Common myeloid progenitor, CD34-positive (primary cell): ENCODE results near the gene RHBDD3. TPM values are rescaled to one million over a fixed set of nuclear protein-coding genes. Genes with fewer than 3 reads are reported as not detected.

Experiments used
- CTCF ChIA-PET: fragments of 350-600 bp; sonication (Branson Sonifier 250); formaldehyde crosslinking; loops from one replicate; lab custom pipeline; 2021; ENCODE audit warnings: antibody characterized with exemption; lab: Charles Lee
- POLR2A ChIA-PET: fragments of 350-600 bp; sonication (Branson Sonifier 250); formaldehyde crosslinking; loops from one replicate; lab custom pipeline; 2021; ENCODE audit warnings: antibody characterized with exemption; lab: Charles Lee
- DNase-seq, 3 donors: peaks; one replicate each; pipeline versions ENCODE4 v3.0.0 to v3.0.0-alpha.2; 2013
- H3K27ac ChIP-seq, 2 experiments: 1 replicate in 1 of 2; 2 replicates in 1 of 2; pipeline ENCODE4 v1.7.0; 2013; ENCODE audit warnings: inconsistent platforms in 2 of 2, low read length in 2 of 2, mild to moderate bottlenecking in 2 of 2, low read depth in 1 of 2, moderate library complexity in 1 of 2; ENCODE audit not compliant: severe bottlenecking in 2 of 2, insufficient read depth in 1 of 2, poor library complexity in 1 of 2
- H3K27me3 ChIP-seq, 5 experiments: replicated peaks in 2 of 5; 1 replicate in 3 of 5; 2 replicates in 2 of 5; pipeline versions ENCODE4 v1.6.1 to v1.7.0; 2013; ENCODE audit warnings: low read length in 4 of 5, mild to moderate bottlenecking in 2 of 5, moderate library complexity in 2 of 5, inconsistent platforms in 1 of 5; ENCODE audit not compliant: insufficient read depth in 5 of 5, control insufficient read depth in 4 of 5
- H3K36me3 ChIP-seq, 4 experiments: 1 replicate in 2 of 4; 2 replicates in 2 of 4; pipeline versions ENCODE4 v1.6.1 to v1.7.0; 2013; ENCODE audit warnings: low read length in 3 of 4, control low read depth in 1 of 4, mild to moderate bottlenecking in 1 of 4; ENCODE audit not compliant: control insufficient read depth in 4 of 4, insufficient read depth in 4 of 4
- H3K4me1 ChIP-seq, 4 experiments: 1 replicate in 3 of 4; 2 replicates in 1 of 4; pipeline versions ENCODE4 v1.6.1 to v1.7.1; 2013; ENCODE audit warnings: low read length in 3 of 4, mild to moderate bottlenecking in 3 of 4, control low read depth in 1 of 4, inconsistent platforms in 1 of 4, moderate library complexity in 1 of 4; ENCODE audit not compliant: control insufficient read depth in 4 of 4, insufficient read depth in 4 of 4; ENCODE audit errors: control extremely low read depth in 1 of 4
- H3K4me3 ChIP-seq, 7 experiments: 1 replicate in 4 of 7; 2 replicates in 3 of 7; pipeline versions ENCODE4 v1.5.1 to v1.7.0; 2013; ENCODE audit warnings: mild to moderate bottlenecking in 7 of 7, low read length in 6 of 7, moderate library complexity in 6 of 7, inconsistent platforms in 2 of 7, low read depth in 2 of 7, control low read depth in 1 of 7; ENCODE audit not compliant: insufficient read depth in 4 of 7, control insufficient read depth in 1 of 7; ENCODE audit errors: extremely low read depth in 1 of 7
- H3K9me3 ChIP-seq, 5 experiments: 1 replicate in 4 of 5; 2 replicates in 1 of 5; pipeline versions ENCODE4 v1.6.1 to v1.7.1; 2013; ENCODE audit warnings: low read length in 4 of 5, mild to moderate bottlenecking in 2 of 5, inconsistent platforms in 1 of 5, low read depth in 1 of 5, moderate library complexity in 1 of 5; ENCODE audit not compliant: control insufficient read depth in 4 of 5, insufficient read depth in 2 of 5; ENCODE audit errors: control extremely low read depth in 1 of 5
- WGBS: methylation state at CpG from one replicate; pipeline ENCODE4 v1.1.5; 2013; ENCODE audit not compliant: insufficient coverage; 5-methylcytosine and 5-hydroxymethylcytosine counted together
- polyA plus RNA-seq: library from polyadenylated mRNA; unstranded; fragments of 120-200 nt; gene quantifications from one replicate; pipeline ENCODE4 v1.2.1, GENCODE V29; 2013

Gene RHBDD3
- 21.1 TPM for polyA plus RNA-seq

- H3K27me3 ChIP-seq = no peaks in the 10 kb centered on the region
- no peaks in the 10 kb centered on the region for H3K9me3 ChIP-seq
- H3K36me3 ChIP-seq = peaks cover 8 to 65% (median 24%) of the 10 kb centered on the region in 4 experiments
- peak within 1 kb of the TSS; percentile 100 for H3K27ac ChIP-seq
- peak within 1 kb of the TSS; percentile 72 to 95 (median 89) for H3K4me3 ChIP-seq
- H3K4me1 ChIP-seq = peaks cover 31 to 58% (median 40%) of the 10 kb centered on the region in 4 experiments
- 0% methylated on average over 63 of the region's 67 CpGs for WGBS
- peak; percentile 97 to 99 (median 99) for DNase-seq
- CTCF ChIA-PET = interaction anchor here (0.8 to 1.3 kb wide), 3 partner anchors 9 to 19 kb away, joined by 3 to 4 read pairs (median 3); no protein-coding TSS in a partner anchor
- POLR2A ChIA-PET = interaction anchor here (0.6 to 1.2 kb wide), 5 partner anchors 33 to 65 kb away, joined by 3 to 7 read pairs (median 3); no protein-coding TSS in a partner anchor
These were observed at the start of gene RHBDD3, which contains the start of gene EWSR1 for GRCh38 chr22:29267858-29268510. Gene RHBDD3 (minus strand): TSS chr22:29267981. CDS start chr22:29265626, 2,355 bp downstream. Gene EWSR1 (plus strand): TSS chr22:29268268. CDS start chr22:29268337, 69 bp downstream.

GRCh38 chr22:29316141-29316828, 48.5 kb upstream of the RHBDD3 start:
- no peaks in the 10 kb centered on the region for H3K9me3 ChIP-seq
- peaks cover 0 to 56% (median 24%) of the 10 kb centered on the region in 5 experiments for H3K27me3 ChIP-seq
- ChIA-PET POLR2A (no interaction called here), CTCF (interaction anchor here (1.3 to 1.4 kb wide), 2 partner anchors 10 to 19 kb away, joined by 3 to 4 read pairs; no protein-coding TSS in a partner anchor)
- H3K36me3 ChIP-seq = no peaks in the 10 kb centered on the region
- H3K4me1 ChIP-seq = peaks cover 0 to 40% (median 29%) of the 10 kb centered on the region in 4 experiments
- no peak overlapping the region for H3K27ac ChIP-seq
- WGBS = 59% methylated on average over 13 of the region's 18 CpGs
- H3K4me3 ChIP-seq = peak overlapping the region in 1 of 7 experiments; percentile 67
- peak in 2 of 3 donors; percentile 47 to 62 for DNase-seq

GRCh38 chr22:29315286-29316140, 47.7 kb upstream of the RHBDD3 start, which contains the start of gene RASL10A:
Gene RASL10A (minus strand): TSS chr22:29315697. CDS start chr22:29315246, 451 bp downstream.
- Histone ChIP-seq H3K27ac (no peak within 1 kb of the TSS), H3K4me1 (peaks cover 0 to 48% (median 36%) of the 10 kb centered on the region in 4 experiments), H3K36me3 (no peaks in the 10 kb centered on the region), H3K27me3 (peaks cover 0 to 57% (median 24%) of the 10 kb centered on the region in 5 experiments), H3K9me3 (no peaks in the 10 kb centered on the region), H3K4me3 (peak within 1 kb of the TSS; percentile 23 to 67 (median 55))
- CTCF ChIA-PET = no interaction called here
- WGBS = under 1% methylated on average over 79 of the region's 103 CpGs
- peak in 1 of 3 donors; percentile 49 for DNase-seq
- POLR2A ChIA-PET = interaction anchor here (1.0 kb wide), 1 partner anchor 9 kb away, joined by 3 read pairs; the partner anchor contains the start of gene GAS2L1

- peak in 1 of 3 donors; percentile 37 for DNase-seq
- ChIA-PET POLR2A (interaction anchor here (1.0 kb wide), 1 partner anchor 8 kb away, joined by 3 read pairs; the partner anchor contains the start of gene GAS2L1), CTCF (interaction anchor here (0.8 to 2.5 kb wide), 4 partner anchors 11 to 61 kb away, joined by 3 to 19 read pairs (median 6); no protein-coding TSS in a partner anchor)
- peak overlapping the region; percentile 23 to 67 (median 55) for H3K4me3 ChIP-seq
- no peak overlapping the region for H3K27ac ChIP-seq
- no peaks in the 10 kb centered on the region for H3K9me3 ChIP-seq
- no peaks in the 10 kb centered on the region for H3K36me3 ChIP-seq
- peaks cover 0 to 54% (median 40%) of the 10 kb centered on the region in 4 experiments for H3K4me1 ChIP-seq
- H3K27me3 ChIP-seq = peaks cover 0 to 57% (median 24%) of the 10 kb centered on the region in 5 experiments
- WGBS = 2% methylated on average over 69 of the region's 69 CpGs
These were observed 46.9 kb upstream of the RHBDD3 start for GRCh38 chr22:29314537-29315285.

- no peaks in the 10 kb centered on the region for H3K36me3 ChIP-seq
- 23% methylated on average over 43 of the region's 51 CpGs for WGBS
- DNase-seq = peak in 1 of 3 donors; percentile 29
- peaks cover 0 to 57% (median 24%) of the 10 kb centered on the region in 5 experiments for H3K27me3 ChIP-seq
- POLR2A ChIA-PET = interaction anchor here (2.4 kb wide), 1 partner anchor 10 kb away, joined by 9 read pairs; no protein-coding TSS in a partner anchor
- H3K4me1 ChIP-seq = peaks cover 0 to 63% (median 49%) of the 10 kb centered on the region in 4 experiments
- peak overlapping the region in 1 of 7 experiments; percentile 67 for H3K4me3 ChIP-seq
- no peak overlapping the region for H3K27ac ChIP-seq
- no peaks in the 10 kb centered on the region for H3K9me3 ChIP-seq
- CTCF ChIA-PET = interaction anchor here (0.5 to 2.5 kb wide), 8 partner anchors 9 to 62 kb away, joined by 3 to 19 read pairs (median 4); no protein-coding TSS in a partner anchor
These were observed 46.0 kb upstream of the RHBDD3 start for GRCh38 chr22:29313576-29314466.
